Motor neuron (in vitro differentiated cells): Measurements from ENCODE around the gene C11orf21. TPM values are rescaled to one million over a fixed set of nuclear protein-coding genes. Genes with fewer than 3 reads are reported as not detected.

Experiments used
- ATAC-seq, 8 experiments: fragments of 200-7000 bp; cut with Tn5 transposase; replicated peaks in 6 of 8; 2 replicates each; pipeline ENCODE4 v1.8.0; 2021; ENCODE audit warnings: mild to moderate bottlenecking in 8 of 8, moderate library complexity in 8 of 8
- H3K27ac ChIP-seq, 2 donors: fragments of 250-450 bp; sonication (Bioruptor Pico); 2 replicates each; pipeline ENCODE4 v1.9.0; 2021; ENCODE audit warnings: antibody characterized with exemption in 2 of 2, mild to moderate bottlenecking in 2 of 2, moderate library complexity in 1 of 2
- H3K4me1 ChIP-seq, 2 donors: fragments of 250-450 bp; sonication (Bioruptor Pico); replicated peaks in 1 of 2; 2 replicates each; pipeline ENCODE4 v1.6.1; 2021; ENCODE audit warnings: antibody characterized with exemption in 2 of 2, mild to moderate bottlenecking in 2 of 2, moderate library complexity in 1 of 2
- H3K4me3 ChIP-seq, 5 donors: fragments of 250-450 bp; sonication (Bioruptor Pico); 2 replicates each; pipeline ENCODE4 v1.9.0; 2021; ENCODE audit warnings: antibody characterized with exemption in 5 of 5, mild to moderate bottlenecking in 5 of 5, moderate library complexity in 4 of 5
- WGBS, 10 experiments: fragments of 450-650 bp; shearing (Covaris generic); methylation state at CpG; one replicate each; pipeline ENCODE4 v1.0.0; 2022; 5-methylcytosine and 5-hydroxymethylcytosine counted together
- in situ Hi-C, 9 experiments: fragments of 400-800 bp; cut with MboI; loops; one replicate each; pipeline ENCODE4 v1.15.0; 2021; ENCODE audit warnings: low sequenced_read_pairs in 9 of 9, low pct_unique_long_range_greater_than_20kb in 2 of 9; ENCODE audit not compliant: unreplicated experiment in 9 of 9
- total RNA-seq, 8 experiments: library from RNA; unstranded; fragments of 300-600 nt; gene quantifications; 2 replicates each; pipeline versions ENCODE4 v1.2.3 to v1.2.4, GENCODE V29; 2022

C11orf21 gene
- total RNA-seq, 8 experiments from 2014 or later: 0.08 to 1.8 (median 0.38) TPM; not detected in 2

GRCh38 chr11:2311353-2312133 lies 9.8 kb upstream of the C11orf21 start:
- in situ Hi-C loops: loop anchor here in 1 of 9 experiments (25.0 kb wide), 1 partner anchor 101 kb away; the partner anchor contains the start of gene TSSC4
- peak in 6 of 8 experiments; percentile 10 to 57 (median 24) for ATAC-seq

DNA sequence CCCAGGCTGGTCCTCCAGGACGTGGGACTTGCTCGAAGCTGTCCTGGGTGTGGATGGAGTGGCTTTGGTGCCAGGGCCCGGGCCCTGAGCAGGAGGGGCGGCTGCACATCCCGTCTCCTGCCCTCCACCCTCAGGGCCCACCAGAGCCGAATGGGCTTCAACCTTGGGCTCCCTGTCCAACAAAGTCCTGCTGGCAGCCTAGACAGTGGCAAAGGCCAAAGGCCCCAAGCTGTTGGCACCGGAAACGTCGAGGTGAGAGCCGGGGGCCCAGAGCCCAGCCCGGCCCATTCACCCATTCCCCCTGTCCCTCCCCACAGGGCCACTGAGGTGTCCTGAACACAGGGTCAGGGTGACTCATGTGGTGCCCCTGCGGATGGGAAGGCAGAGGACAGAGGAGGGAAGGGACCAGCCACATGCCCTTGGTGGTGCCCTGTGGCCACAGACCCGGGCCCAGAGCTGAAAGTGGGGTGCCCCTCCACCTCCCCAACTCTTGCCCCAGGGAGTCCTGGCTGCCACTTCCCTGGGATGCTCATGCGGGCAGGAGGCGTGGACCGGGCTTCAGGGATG lies 9.2 kb upstream of the C11orf21 start:
- peaks cover 0 to 20% of the 10 kb centered on the region in 2 donors for H3K4me1 ChIP-seq
- H3K27ac ChIP-seq: no peak overlapping the region
- in situ Hi-C loops: loop anchor here in 1 of 9 experiments (25.0 kb wide), 1 partner anchor 101 kb away; the partner anchor contains the start of gene TSSC4
- no peak overlapping the region for H3K4me3 ChIP-seq
- 37 to 87% (median 70%) methylated on average over 2 to 3 of the region's 16 CpGs; no CpG with 5 or more reads in 7 of the 10 experiments for WGBS, 10 experiments
- ATAC-seq: no peak

More at GRCh38 chr11:2311353-2312133, 9.8 kb upstream of the C11orf21 start:
- Histone ChIP-seq H3K4me3 (no peak overlapping the region), H3K4me1 (peaks cover 0 to 13% of the 10 kb centered on the region in 2 donors), H3K27ac (no peak overlapping the region)
- WGBS, 10 experiments: 45 to 80% (median 67%) methylated on average over 3 to 10 of the region's 21 CpGs; no CpG with 5 or more reads in 6 of the 10 experiments

DNA sequence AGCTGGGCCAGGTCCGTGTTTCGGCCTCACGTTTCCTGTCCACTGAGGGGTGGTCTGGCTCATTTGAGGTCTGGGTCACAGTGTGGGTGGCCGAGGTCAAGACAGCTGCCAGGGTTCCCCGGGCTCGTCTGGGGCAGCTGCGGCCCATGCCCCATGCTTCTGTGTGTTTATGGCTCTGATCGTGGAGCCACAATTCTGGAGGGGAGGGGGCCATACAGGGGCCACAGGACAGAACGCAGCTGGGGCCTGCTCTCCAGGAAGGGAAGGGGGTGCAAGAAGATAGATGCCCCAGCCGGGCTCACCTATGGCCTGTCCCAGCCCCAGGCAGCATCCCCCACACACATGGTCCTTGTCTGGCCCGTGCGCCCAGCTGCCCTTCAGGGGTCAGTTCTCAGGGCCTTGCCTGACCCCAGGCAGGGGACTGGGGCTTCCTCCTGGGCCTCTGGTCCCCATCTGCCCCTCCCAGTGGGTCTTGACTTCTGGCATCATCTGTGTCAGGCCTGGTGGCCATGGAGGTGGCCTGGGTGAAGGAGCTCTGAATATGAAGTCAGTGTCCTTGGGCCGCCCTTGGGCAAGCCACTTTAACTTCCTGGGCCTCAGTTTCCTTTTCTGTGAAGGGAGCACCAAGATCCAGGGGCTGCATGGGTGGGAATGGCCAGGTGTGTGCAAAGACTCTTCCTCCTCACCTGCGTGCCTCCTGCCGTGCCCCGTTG lies 8.5 kb upstream of the C11orf21 start:
- H3K4me1 ChIP-seq: peaks cover 0 to 18% of the 10 kb centered on the region in 2 donors
- no peak for ATAC-seq
- no peak overlapping the region for H3K27ac ChIP-seq
- 73 to 100% (median 90%) methylated on average over 1 to 3 of the region's 16 CpGs; no CpG with 5 or more reads in 4 of the 10 experiments for WGBS, 10 experiments
- in situ Hi-C loops: loop anchor here in 1 of 9 experiments (25.0 kb wide), 1 partner anchor 102 kb away; the partner anchor contains the start of gene TSSC4
- H3K4me3 ChIP-seq: no peak overlapping the region

GRCh38 chr11:2309251-2310072 lies 7.7 kb upstream of the C11orf21 start:
- no peak for ATAC-seq
- Histone ChIP-seq H3K27ac (no peak overlapping the region), H3K4me3 (no peak overlapping the region), H3K4me1 (peaks cover 0 to 16% of the 10 kb centered on the region in 2 donors)
- 40 to 100% (median 89%) methylated on average over 1 to 7 of the region's 19 CpGs; no CpG with 5 or more reads in 6 of the 10 experiments for WGBS, 10 experiments
- in situ Hi-C loops: loop anchor here in 1 of 9 experiments (25.0 kb wide), 1 partner anchor 103 kb away; the partner anchor contains the start of gene TSSC4

DNA sequence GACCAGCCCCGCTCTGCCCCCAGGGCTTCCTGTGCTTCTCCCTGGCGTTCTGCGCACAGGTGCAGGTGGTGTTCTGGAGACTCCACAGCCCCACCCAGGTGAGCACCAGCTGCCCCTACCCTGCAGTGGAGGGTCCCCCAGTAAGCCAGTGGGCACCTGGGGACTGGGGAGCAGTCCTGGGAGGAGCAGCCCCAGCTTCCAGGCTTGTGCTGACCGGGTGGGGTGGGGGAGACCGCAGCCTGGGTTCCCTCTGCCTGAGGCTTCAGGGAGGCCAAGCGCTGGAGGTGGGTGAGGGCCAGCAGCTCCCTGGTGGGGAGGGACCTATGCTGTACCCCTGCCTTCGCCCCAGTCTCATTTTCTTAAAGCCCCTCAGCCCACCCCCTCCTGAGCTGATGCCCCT lies 7.0 kb upstream of the C11orf21 start:
- Histone ChIP-seq H3K4me3 (no peak overlapping the region), H3K27ac (no peak overlapping the region), H3K4me1 (peaks cover 0 to 18% of the 10 kb centered on the region in 2 donors)
- no peak for ATAC-seq
- in situ Hi-C loops: loop anchor here in 1 of 9 experiments (25.0 kb wide), 1 partner anchor 104 kb away; the partner anchor contains the start of gene TSSC4
- no CpG with 5 or more reads among the region's 7 CpGs for WGBS, 10 experiments

DNA sequence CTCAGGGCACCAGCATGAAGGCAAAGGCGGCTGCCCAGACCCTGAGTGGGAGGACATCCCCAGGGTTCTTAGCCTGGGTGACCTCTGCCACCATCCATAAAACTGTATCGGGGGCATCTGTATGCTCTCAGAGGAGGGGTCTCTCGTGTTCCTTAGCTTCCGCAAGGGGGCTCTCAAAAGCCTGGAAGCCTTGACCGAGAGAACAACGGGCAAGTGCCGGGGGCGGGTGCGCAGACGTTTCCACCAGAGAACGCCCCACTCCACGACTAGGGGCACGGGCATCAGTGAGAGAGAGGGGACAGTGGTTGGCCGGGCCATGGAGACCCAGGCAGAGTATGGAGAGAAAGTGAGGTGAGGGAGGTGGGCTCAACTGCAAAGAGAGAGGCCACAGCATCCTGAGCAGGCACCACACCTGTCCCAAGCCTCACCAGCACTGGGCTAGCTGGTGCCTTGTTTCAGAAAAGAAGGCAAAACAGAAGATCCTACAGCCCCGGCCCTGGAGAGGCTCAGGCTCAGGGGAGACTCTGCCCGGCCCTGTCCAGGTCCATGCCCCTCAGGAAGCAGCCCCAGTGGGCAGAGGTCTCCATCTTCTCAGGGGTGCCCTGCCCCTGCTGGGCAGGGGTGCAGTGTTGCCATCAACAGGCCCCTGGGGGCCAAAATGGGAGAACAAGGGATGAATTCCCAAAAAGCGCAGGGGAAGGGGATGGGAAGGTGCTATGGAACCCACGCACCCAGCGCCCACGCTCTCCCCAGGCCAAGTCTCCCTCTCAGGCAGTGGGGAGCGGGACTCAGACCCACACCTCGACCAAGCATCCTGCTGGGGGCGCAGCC lies 6.0 kb upstream of the C11orf21 start:
- Histone ChIP-seq H3K4me3 (no peak overlapping the region), H3K27ac (no peak overlapping the region), H3K4me1 (peaks cover 0 to 23% of the 10 kb centered on the region in 2 donors)
- no peak for ATAC-seq
- 56 to 100% (median 73%) methylated on average over 1 to 13 of the region's 23 CpGs; no CpG with 5 or more reads in 4 of the 10 experiments for WGBS, 10 experiments
- in situ Hi-C loops: loop anchor here in 1 of 9 experiments (25.0 kb wide), 1 partner anchor 105 kb away; the partner anchor contains the start of gene TSSC4

GRCh38 chr11:2306877-2307500 lies 5.3 kb upstream of the C11orf21 start:
- H3K27ac ChIP-seq: no peak overlapping the region
- no peak overlapping the region for H3K4me3 ChIP-seq
- in situ Hi-C loops: loop anchor here in 1 of 9 experiments (25.0 kb wide), 1 partner anchor 105 kb away; the partner anchor contains the start of gene TSSC4
- 46% methylated on average over 6 of the region's 14 CpGs; no CpG with 5 or more reads in 9 of the 10 experiments for WGBS, 10 experiments
- peaks cover 0 to 29% of the 10 kb centered on the region in 2 donors for H3K4me1 ChIP-seq
- ATAC-seq: peak in 3 of 8 experiments; percentile 2 to 26 (median 8)

DNA sequence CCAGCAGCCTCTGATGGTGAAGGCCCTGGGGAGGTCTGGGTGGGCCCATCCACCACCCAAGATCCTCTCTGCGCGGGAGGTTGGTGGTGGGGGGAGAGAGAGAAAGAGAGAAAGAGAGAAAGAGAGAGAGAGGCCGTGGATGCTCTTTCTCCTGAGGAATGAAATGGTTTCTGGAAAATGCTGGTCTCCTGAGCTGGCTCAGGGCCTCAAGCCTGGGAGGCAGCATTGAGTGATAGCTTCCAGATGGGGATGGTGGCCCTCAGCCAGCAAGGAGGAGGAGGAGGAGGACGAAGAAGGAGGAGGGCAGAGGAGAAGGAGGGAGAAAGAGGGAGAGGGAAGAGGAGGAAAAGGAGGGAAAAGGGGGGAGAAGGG lies 4.7 kb upstream of the C11orf21 start:
- Histone ChIP-seq H3K4me1 (peaks cover 0 to 31% of the 10 kb centered on the region in 2 donors), H3K27ac (peak overlapping the region in 1 of 2 donors; percentile 69), H3K4me3 (no peak overlapping the region)
- in situ Hi-C loops: loop anchor here in 1 of 9 experiments (25.0 kb wide), 1 partner anchor 106 kb away; the partner anchor contains the start of gene TSSC4
- peak in 5 of 8 experiments; percentile 1 to 24 (median 8) for ATAC-seq
- 0 to 60% (median 60%) methylated on average over 1 of the region's 4 CpGs; no CpG with 5 or more reads in 7 of the 10 experiments for WGBS, 10 experiments

DNA sequence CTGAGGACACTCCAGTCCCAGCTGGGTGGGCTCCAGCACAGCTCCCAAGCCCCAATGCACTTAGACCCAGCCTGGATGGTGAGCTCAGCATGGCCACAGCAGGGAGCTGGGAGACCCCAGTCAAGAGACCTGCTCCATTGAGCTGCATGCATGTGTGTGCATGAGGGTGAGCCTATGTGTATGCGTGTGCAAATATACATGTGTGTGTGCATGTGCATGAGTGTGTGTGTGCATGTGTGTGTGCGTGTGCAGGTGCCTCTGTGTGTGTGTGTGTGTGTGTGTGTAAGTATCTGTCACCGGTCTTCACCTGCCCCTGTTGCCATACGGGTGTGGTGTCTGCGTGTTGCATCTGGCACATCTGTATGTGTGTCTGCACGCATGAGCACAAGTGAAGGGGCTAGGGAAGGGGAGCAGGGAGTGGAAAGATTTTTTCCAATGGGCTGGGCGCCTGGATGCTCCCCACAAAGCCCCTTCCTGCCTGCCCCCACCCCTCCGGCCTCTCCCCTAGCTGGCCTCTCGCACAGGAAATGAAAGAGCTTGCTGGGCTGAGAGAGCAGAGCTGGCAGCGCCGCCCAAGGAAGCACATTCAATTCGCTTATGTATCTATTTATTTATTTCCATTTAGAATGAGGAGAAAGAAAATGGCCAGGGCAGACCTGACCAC lies 4.2 kb upstream of the C11orf21 start:
- peaks cover 0 to 31% of the 10 kb centered on the region in 2 donors for H3K4me1 ChIP-seq
- in situ Hi-C loops: loop anchor here in 1 of 9 experiments (25.0 kb wide), 1 partner anchor 106 kb away; the partner anchor contains the start of gene TSSC4
- ATAC-seq: peak; percentile 4 to 28 (median 14)
- no peak overlapping the region for H3K4me3 ChIP-seq
- peak overlapping the region in 1 of 2 donors; percentile 69 for H3K27ac ChIP-seq
- 0 to 80% (median 0%) methylated on average over 1 to 3 of the region's 12 CpGs; no CpG with 5 or more reads in 5 of the 10 experiments for WGBS, 10 experiments

DNA sequence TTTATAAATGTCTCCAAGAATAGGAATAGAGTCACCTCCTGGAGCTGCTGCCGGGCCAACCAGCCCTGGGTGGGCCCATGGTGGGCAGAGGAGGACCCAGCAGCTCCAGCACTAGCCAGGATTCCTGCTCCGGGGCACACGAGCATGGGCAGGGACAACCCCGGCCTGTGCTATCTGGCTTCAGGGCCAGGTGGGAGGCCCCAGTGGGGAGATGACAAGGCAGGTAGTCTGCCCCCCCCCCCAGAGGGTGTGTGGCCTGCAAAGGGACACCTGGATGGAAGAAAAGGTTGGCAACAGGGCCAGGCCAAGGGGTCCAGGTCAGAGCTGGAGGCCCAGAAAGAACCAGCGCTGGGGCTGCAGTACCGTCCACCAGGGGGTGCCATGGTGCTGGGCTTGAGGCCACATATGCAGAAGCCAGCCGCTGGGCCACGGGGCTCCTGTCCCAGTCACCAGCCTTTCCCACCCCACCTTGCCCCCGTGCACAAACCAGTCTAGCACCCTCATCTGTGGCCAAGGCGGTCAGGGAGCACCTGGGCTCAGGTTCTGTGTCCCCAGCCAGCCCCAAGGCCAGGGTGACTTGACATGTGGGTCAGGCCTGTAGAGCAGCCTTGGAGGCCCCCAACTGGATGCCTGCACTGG lies 3.5 kb upstream of the C11orf21 start:
- peaks cover 0 to 31% of the 10 kb centered on the region in 2 donors for H3K4me1 ChIP-seq
- no peak overlapping the region for H3K4me3 ChIP-seq
- in situ Hi-C loops: loop anchor here in 1 of 9 experiments (25.0 kb wide), 1 partner anchor 107 kb away; the partner anchor contains the start of gene TSSC4
- no peak overlapping the region for H3K27ac ChIP-seq
- ATAC-seq: peak; percentile 24 to 87 (median 52)
- 14 to 40% (median 20%) methylated on average over 1 of the region's 10 CpGs; no CpG with 5 or more reads in 7 of the 10 experiments for WGBS, 10 experiments
